HG02678 (cell line): ENCODE measurements around the gene KCNAB2.

ENCODE experiments used
- ATAC-seq: cut with Tn5 transposase; IDR thresholded peaks from one replicate; pipeline ENCODE4 v1.9.1; 2021; ENCODE audit warnings: mild to moderate bottlenecking, moderate library complexity; ENCODE audit not compliant: unreplicated experiment

The KCNAB2 gene

GRCh38 chr1:6045561-6045960 is at the start of gene KCNAB2:
Gene KCNAB2, plus strand, starts transcription at chr1:6045888. Its CDS starts 5,649 bp downstream, at chr1:6051537.
- no peak for ATAC-seq

- no peak for ATAC-seq
Observed at GRCh38 chr1:5996641-5997270, 48.9 kb upstream of the KCNAB2 start.

GRCh38 chr1:5997316-5997715 is 48.4 kb upstream of the KCNAB2 start:
- no peak for ATAC-seq

- ATAC-seq, result no peak
Observed at GRCh38 chr1:5998051-5998905, 47.4 kb upstream of the KCNAB2 start.

GRCh38 chr1:5998906-5999301 is 46.8 kb upstream of the KCNAB2 start:
- ATAC-seq, result no peak

GRCh38 chr1:5999711-6000443 is 45.8 kb upstream of the KCNAB2 start:
- no peak for ATAC-seq

GRCh38 chr1:6000444-6001288 is 45.0 kb upstream of the KCNAB2 start:
- ATAC-seq, result no peak

- no peak for ATAC-seq
Observed at GRCh38 chr1:6001992-6002576, 43.6 kb upstream of the KCNAB2 start.

- ATAC-seq, result no peak
Observed at GRCh38 chr1:6002714-6003501, 42.8 kb upstream of the KCNAB2 start.

- no peak for ATAC-seq
Observed at GRCh38 chr1:6003568-6004411, 41.9 kb upstream of the KCNAB2 start.

- ATAC-seq, result no peak
Observed at GRCh38 chr1:6004412-6005123, 41.1 kb upstream of the KCNAB2 start.

- no peak for ATAC-seq
Observed at GRCh38 chr1:6005276-6005917, 40.3 kb upstream of the KCNAB2 start.

- no peak for ATAC-seq
Observed at GRCh38 chr1:6006882-6007281, 38.8 kb upstream of the KCNAB2 start.

GRCh38 chr1:6007318-6008083 is 38.2 kb upstream of the KCNAB2 start:
- no peak for ATAC-seq

- ATAC-seq, result no peak
Observed at GRCh38 chr1:6008084-6008415, 37.6 kb upstream of the KCNAB2 start.

GRCh38 chr1:6008696-6009095 is 37.0 kb upstream of the KCNAB2 start:
- no peak for ATAC-seq
